ENCODE results near the gene C9orf72.

- TF ChIP-seq OSR1 (CRISPR knock-in tag; IDR thresholded peaks at IDR 0.05) (no peak), RARB (CRISPR knock-in tag; IDR thresholded peaks at IDR 0.05) (no peak), ZC3H10 (CRISPR knock-in tag; IDR thresholded peaks at IDR 0.05) (no peak), ARNTL (CRISPR knock-in tag; IDR thresholded peaks at IDR 0.05; ENCODE audit: borderline replicate concordance, low read depth) (no peak), ISL1 (CRISPR knock-in tag; IDR thresholded peaks at IDR 0.05) (no peak)
- TF ChIP-seq, protein P1, sequence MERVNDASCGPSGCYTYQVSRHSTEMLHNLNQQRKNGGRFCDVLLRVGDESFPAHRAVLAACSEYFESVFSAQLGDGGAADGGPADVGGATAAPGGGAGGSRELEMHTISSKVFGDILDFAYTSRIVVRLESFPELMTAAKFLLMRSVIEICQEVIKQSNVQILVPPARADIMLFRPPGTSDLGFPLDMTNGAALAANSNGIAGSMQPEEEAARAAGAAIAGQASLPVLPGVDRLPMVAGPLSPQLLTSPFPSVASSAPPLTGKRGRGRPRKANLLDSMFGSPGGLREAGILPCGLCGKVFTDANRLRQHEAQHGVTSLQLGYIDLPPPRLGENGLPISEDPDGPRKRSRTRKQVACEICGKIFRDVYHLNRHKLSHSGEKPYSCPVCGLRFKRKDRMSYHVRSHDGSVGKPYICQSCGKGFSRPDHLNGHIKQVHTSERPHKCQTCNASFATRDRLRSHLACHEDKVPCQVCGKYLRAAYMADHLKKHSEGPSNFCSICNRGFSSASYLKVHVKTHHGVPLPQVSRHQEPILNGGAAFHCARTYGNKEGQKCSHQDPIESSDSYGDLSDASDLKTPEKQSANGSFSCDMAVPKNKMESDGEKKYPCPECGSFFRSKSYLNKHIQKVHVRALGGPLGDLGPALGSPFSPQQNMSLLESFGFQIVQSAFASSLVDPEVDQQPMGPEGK (CRISPR knock-in tag; IDR thresholded peaks at IDR 0.05; ENCODE audit: borderline replicate concordance) = no peak
- TF ChIP-seq, protein P2, sequence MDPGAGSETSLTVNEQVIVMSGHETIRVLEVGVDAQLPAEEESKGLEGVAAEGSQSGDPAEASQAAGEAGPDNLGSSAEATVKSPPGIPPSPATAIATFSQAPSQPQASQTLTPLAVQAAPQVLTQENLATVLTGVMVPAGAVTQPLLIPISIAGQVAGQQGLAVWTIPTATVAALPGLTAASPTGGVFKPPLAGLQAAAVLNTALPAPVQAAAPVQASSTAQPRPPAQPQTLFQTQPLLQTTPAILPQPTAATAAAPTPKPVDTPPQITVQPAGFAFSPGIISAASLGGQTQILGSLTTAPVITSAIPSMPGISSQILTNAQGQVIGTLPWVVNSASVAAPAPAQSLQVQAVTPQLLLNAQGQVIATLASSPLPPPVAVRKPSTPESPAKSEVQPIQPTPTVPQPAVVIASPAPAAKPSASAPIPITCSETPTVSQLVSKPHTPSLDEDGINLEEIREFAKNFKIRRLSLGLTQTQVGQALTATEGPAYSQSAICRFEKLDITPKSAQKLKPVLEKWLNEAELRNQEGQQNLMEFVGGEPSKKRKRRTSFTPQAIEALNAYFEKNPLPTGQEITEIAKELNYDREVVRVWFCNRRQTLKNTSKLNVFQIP (CRISPR knock-in tag; IDR thresholded peaks at IDR 0.05; ENCODE audit: borderline replicate concordance, low read depth) = no peak
Observed at GRCh38 chr9:27595733-27596132, 22.5 kb upstream of the C9orf72 start.
